ENCODE data around the gene TBC1D4.

- TF ChIP-seq CTCF (IDR thresholded peaks at IDR 0.05): no peak
- no peak for TF ChIP-seq POLR2A (IDR thresholded peaks at IDR 0.05)
Measured at GRCh38 chr13:75440100-75440499, 41.9 kb downstream of the TBC1D4 start.
